Mucosa of rectum (tissue), 2 donors: ENCODE measurements around the gene PTPRK.

ENCODE experiments used
- H3K27ac ChIP-seq, 2 donors: one replicate each; pipeline ENCODE4 v1.7.0; 2013; ENCODE audit warnings: inconsistent platforms in 2 of 2, low read depth in 2 of 2, low read length in 2 of 2
- H3K27me3 ChIP-seq, 2 donors: one replicate each; pipeline ENCODE4 v1.7.0; 2013; ENCODE audit warnings: low read length in 2 of 2; ENCODE audit not compliant: control insufficient read depth in 2 of 2, insufficient read depth in 2 of 2
- H3K36me3 ChIP-seq, 2 donors: one replicate each; pipeline ENCODE4 v1.7.0; 2013; ENCODE audit warnings: low read length in 2 of 2; ENCODE audit not compliant: control insufficient read depth in 2 of 2, insufficient read depth in 2 of 2
- H3K4me1 ChIP-seq, 2 donors: one replicate each; pipeline ENCODE4 v1.7.0; 2013; ENCODE audit warnings: low read length in 2 of 2, mild to moderate bottlenecking in 1 of 2; ENCODE audit not compliant: control insufficient read depth in 2 of 2, insufficient read depth in 2 of 2
- H3K4me3 ChIP-seq, 2 donors: one replicate each; pipeline ENCODE4 v1.7.0; 2013; ENCODE audit warnings: low read length in 2 of 2
- H3K9ac ChIP-seq, 2 donors: one replicate each; pipeline ENCODE4 v1.7.0; 2013; ENCODE audit warnings: low read length in 2 of 2, low read depth in 1 of 2, mild to moderate bottlenecking in 1 of 2
- H3K9me3 ChIP-seq, 2 donors: one replicate each; pipeline ENCODE4 v1.7.0; 2013; ENCODE audit warnings: low read length in 2 of 2; ENCODE audit not compliant: control insufficient read depth in 2 of 2
- donor health status: healthy.
- donor health status: Normal muscosa, but diverticular disease.

Gene PTPRK

GRCh38 chr6:127924440-127924839, 596.0 kb downstream of the PTPRK start:
- Histone ChIP-seq H3K36me3 (no peaks in the 10 kb centered on the region), H3K9ac (no peak overlapping the region), H3K4me1 (no peaks in the 10 kb centered on the region), H3K27me3 (no peaks in the 10 kb centered on the region), H3K4me3 (no peak overlapping the region), H3K27ac (no peak overlapping the region), H3K9me3 (no peaks in the 10 kb centered on the region)

- no peak overlapping the region for H3K4me3 ChIP-seq
- H3K27ac ChIP-seq: no peak overlapping the region
- H3K9ac ChIP-seq: no peak overlapping the region
- H3K36me3 ChIP-seq: no peaks in the 10 kb centered on the region
- no peaks in the 10 kb centered on the region for H3K4me1 ChIP-seq
- no peaks in the 10 kb centered on the region for H3K27me3 ChIP-seq
- H3K9me3 ChIP-seq: no peaks in the 10 kb centered on the region
These were observed 596.4 kb downstream of the PTPRK start for GRCh38 chr6:127924031-127924430.

GRCh38 chr6:127923135-127923534, 597.3 kb downstream of the PTPRK start:
- no peak overlapping the region for H3K9ac ChIP-seq
- no peaks in the 10 kb centered on the region for H3K9me3 ChIP-seq
- no peak overlapping the region for H3K4me3 ChIP-seq
- no peaks in the 10 kb centered on the region for H3K4me1 ChIP-seq
- H3K36me3 ChIP-seq: no peaks in the 10 kb centered on the region
- no peak overlapping the region for H3K27ac ChIP-seq
- no peaks in the 10 kb centered on the region for H3K27me3 ChIP-seq

GRCh38 chr6:127921982-127922381, 598.4 kb downstream of the PTPRK start:
- no peaks in the 10 kb centered on the region for H3K36me3 ChIP-seq
- H3K4me3 ChIP-seq: no peak overlapping the region
- H3K9ac ChIP-seq: no peak overlapping the region
- H3K9me3 ChIP-seq: no peaks in the 10 kb centered on the region
- H3K27me3 ChIP-seq: no peaks in the 10 kb centered on the region
- no peaks in the 10 kb centered on the region for H3K4me1 ChIP-seq
- H3K27ac ChIP-seq: no peak overlapping the region

- H3K27me3 ChIP-seq: no peaks in the 10 kb centered on the region
- no peak overlapping the region for H3K9ac ChIP-seq
- no peak overlapping the region for H3K27ac ChIP-seq
- H3K4me3 ChIP-seq: no peak overlapping the region
- no peaks in the 10 kb centered on the region for H3K4me1 ChIP-seq
- no peaks in the 10 kb centered on the region for H3K9me3 ChIP-seq
- no peaks in the 10 kb centered on the region for H3K36me3 ChIP-seq
These were observed 599.6 kb downstream of the PTPRK start for GRCh38 chr6:127920804-127921203.
